ENCODE measurements around the gene QPCTL.
A peak's percentile ranks its signal among the peaks of the same experiment; 100 is the strongest.
"Not testable (repeated sequence)": the region's sequence is repeated elsewhere in the genome, so short reads cannot be mapped to it uniquely, and the experiment has no call there.

The QPCTL gene

DNA sequence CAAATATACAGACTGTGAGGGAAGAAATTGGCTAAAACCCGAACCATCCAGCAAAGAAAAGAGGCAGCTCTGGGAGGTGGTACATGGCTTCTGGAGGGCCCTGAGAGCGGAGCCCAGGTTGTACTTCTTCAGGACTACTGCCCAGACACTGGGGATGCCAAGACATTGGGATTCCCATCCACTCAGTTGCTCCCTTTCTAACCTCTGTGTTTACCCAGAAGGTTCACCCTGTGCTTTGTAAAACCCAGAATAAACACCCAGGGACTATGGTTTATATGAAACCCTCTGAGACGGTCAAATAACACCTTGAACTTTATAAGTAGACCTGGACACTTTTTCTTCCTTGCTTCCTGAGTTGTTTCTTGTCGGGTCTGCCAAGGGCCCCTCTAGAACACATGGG, 50.5 kb downstream of the QPCTL start:
- H3K27ac ChIP-seq, result no peak overlapping the region
- no peaks in the 10 kb centered on the region for H4K20me1 ChIP-seq
- no peak overlapping the region for H3K4me2 ChIP-seq
- H3K36me3 ChIP-seq, result no peaks in the 10 kb centered on the region
- H3K9ac ChIP-seq, result no peak overlapping the region
- no peaks in the 10 kb centered on the region for H3K27me3 ChIP-seq
- peaks cover 0 to 10% (median 3%) of the 10 kb centered on the region in 10 experiments; a peak in 4 of 20 replicates for H3K4me1 ChIP-seq
- no peaks in the 10 kb centered on the region for H3K9me3 ChIP-seq (replicated peaks in 1 of 11)
- no peak overlapping the region for H3K4me3 ChIP-seq
- TF ChIP-seq Cebpa-rat (IDR thresholded peaks at IDR 0.05), result no peak

DNA sequence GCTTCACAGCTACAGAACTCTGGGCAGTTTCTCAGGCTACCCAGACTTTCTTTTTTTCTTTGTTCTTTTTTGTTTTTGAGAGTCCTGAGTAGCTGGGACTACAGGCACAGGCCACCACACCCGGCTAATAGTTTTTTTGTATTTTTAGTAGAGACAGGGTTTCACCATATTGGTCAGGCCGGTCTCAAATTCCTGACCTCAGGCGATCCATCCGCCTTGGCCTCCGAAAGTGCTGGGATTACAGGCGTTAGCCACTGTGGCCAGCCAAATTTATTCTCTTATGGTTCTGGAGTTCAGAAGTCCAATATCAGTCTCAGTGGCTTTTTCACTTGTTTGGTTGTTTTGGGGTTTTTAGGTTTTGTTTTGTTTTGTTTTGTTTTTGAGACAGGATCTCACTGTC, 53.1 kb downstream of the QPCTL start:
- Histone ChIP-seq H3K4me2 (no peak overlapping the region), H4K20me1 (no peaks in the 10 kb centered on the region), H3K27ac (no peak overlapping the region), H3K4me3 (no peak overlapping the region), H3K27me3 (no peaks in the 10 kb centered on the region), H3K4me1 (no peaks in the 10 kb centered on the region), H3K9me3 (replicated peaks in 1 of 11) (no peaks in the 10 kb centered on the region), H3K36me3 (no peaks in the 10 kb centered on the region), H3K9ac (no peak overlapping the region)
- no peak for TF ChIP-seq Cebpa-rat (IDR thresholded peaks at IDR 0.05)

DNA sequence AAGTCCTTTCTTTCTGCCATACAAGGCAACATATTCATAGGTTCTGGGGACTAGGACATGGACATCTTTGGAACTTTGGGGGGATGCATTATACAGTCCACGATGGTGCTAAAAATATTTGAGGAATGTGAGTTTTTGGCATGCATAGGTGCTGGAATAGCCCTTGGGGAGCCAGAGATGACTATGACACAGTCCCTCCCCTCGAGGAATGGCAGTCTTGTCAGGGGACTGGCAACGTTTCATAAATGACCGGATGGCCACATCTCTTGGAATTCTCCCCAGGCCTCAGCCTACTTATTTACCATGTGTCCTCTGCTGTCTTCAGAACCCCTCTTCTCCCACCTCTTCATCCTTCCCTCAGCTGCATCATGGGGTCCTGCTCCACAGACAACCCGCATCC, 54.4 kb downstream of the QPCTL start:
- no peaks in the 10 kb centered on the region for H3K27me3 ChIP-seq
- H4K20me1 ChIP-seq, result no peaks in the 10 kb centered on the region
- TF ChIP-seq Cebpa-rat (IDR thresholded peaks at IDR 0.05), result no peak
- no peak overlapping the region for H3K9ac ChIP-seq
- no peaks in the 10 kb centered on the region for H3K9me3 ChIP-seq (replicated peaks in 1 of 11)
- no peak overlapping the region for H3K27ac ChIP-seq
- H3K36me3 ChIP-seq, result no peaks in the 10 kb centered on the region
- H3K4me3 ChIP-seq, result no peak overlapping the region
- no peak overlapping the region for H3K4me2 ChIP-seq
- no peaks in the 10 kb centered on the region for H3K4me1 ChIP-seq

DNA sequence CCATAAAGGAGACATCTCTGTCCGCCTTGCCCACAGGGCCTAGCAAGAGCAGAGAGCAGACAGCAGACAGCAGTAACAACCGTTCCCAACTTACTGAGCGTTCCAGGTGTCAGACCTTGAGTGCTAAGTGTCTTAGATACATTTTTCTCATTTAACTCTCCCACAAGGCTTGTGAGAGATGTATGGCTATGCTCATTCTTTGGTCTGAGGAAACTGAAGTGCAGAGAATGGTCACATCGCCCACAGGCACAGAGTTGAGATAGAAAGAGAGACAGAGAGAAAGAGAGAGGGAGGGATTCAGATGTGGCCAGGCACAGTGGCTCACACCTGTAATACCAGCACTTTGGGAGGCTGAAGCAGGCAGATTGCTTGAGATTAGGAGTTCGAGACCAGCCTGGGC, 55.0 kb downstream of the QPCTL start:
- Histone ChIP-seq H3K4me3 (no peak overlapping the region), H4K20me1 (no peaks in the 10 kb centered on the region), H3K9me3 (replicated peaks in 1 of 11) (no peaks in the 10 kb centered on the region), H3K36me3 (no peaks in the 10 kb centered on the region), H3K4me1 (no peaks in the 10 kb centered on the region), H3K27me3 (no peaks in the 10 kb centered on the region), H3K4me2 (no peak overlapping the region), H3K9ac (no peak overlapping the region), H3K27ac (no peak overlapping the region)
- TF ChIP-seq Cebpa-rat (IDR thresholded peaks at IDR 0.05), result no peak

DNA sequence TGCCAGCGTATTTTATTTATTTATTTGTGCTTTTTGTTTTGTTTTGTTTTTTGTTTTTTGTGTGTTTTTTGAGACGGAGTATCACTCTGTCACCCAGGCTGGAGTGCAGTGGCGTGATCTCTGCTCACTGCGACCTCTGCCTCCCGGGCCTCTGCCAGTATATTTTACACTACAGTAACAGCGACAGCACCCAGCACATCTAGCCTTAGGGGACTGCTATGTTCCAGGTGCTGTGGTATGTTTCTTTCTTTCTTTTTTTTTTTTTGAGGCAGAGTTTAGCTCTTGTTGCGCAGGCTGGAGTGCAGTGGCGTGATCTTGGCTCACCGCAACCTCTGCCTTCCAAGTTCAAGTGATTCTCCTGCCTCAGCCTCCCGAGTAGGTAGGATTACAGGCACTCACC, 59.0 kb downstream of the QPCTL start:
- H3K9ac ChIP-seq; H4K20me1 ChIP-seq; H3K27me3 ChIP-seq; H3K36me3 ChIP-seq; H3K27ac ChIP-seq; H3K4me2 ChIP-seq; H3K4me3 ChIP-seq; H3K9me3 ChIP-seq (replicated peaks in 1 of 11): not testable (repeated sequence)
- peaks cover 0 to 12% (median 7%) of the 10 kb centered on the region in 10 experiments; a peak in 12 of 20 replicates for H3K4me1 ChIP-seq

DNA sequence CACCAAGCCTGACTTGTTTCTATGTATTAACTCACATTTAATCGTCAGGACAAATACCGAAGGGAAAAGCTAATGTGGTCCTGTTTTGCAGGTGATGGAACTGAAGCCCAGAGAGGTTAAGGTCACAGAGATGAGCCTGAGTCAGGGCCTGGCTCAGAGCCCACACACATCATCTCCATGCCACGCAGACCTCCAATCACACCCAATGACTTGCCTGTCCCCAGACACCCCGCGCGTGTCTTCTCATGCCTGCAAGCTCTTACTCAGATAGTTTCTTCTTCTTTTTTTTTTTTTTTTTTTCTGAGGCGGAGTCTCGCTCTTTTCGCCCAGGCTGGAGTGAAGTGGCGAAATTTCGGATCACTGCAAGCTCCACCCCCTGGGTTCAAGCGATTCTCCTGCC, 60.2 kb downstream of the QPCTL start:
- Histone ChIP-seq H4K20me1 (no peaks in the 10 kb centered on the region), H3K4me1 (peaks cover 0 to 12% (median 7%) of the 10 kb centered on the region in 10 experiments; a peak in 12 of 20 replicates), H3K4me3 (no peak overlapping the region), H3K9ac (no peak overlapping the region), H3K9me3 (replicated peaks in 1 of 11) (no peaks in the 10 kb centered on the region), H3K36me3 (no peaks in the 10 kb centered on the region), H3K4me2 (no peak overlapping the region), H3K27ac (no peak overlapping the region), H3K27me3 (no peaks in the 10 kb centered on the region; a peak in 1 of 22 replicates)
- TF ChIP-seq Cebpa-rat (IDR thresholded peaks at IDR 0.05), result no peak

DNA sequence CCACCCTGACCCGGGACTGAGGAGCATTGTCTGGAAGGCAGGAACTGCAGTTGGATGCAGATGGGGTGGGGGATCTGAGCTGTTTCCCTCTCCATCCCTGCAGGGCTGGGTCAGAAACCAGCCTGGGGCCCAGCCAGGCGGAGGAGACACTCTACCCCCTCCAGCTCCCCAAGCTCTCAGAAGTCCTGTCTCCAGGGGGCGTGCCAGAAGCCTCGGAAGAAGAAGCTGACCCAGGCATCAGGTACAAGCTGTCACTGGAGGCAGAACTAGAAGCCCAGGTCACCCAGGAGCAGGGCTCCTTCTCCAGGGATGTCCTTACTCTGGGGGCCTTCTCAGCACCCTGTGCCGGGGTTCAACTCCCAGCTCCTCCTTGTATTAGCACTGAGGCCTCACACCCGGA, 61.1 kb downstream of the QPCTL start:
- Histone ChIP-seq H4K20me1 (no peaks in the 10 kb centered on the region), H3K27ac (no peak overlapping the region), H3K4me3 (no peak overlapping the region), H3K9ac (no peak overlapping the region), H3K27me3 (no peaks in the 10 kb centered on the region; a peak in 1 of 22 replicates), H3K4me2 (peak overlapping the region in 7 of 11 experiments; percentile 2 to 35 (median 27); a peak in 7 of 22 replicates), H3K4me1 (peaks cover 0 to 12% (median 7%) of the 10 kb centered on the region in 10 experiments; a peak in 12 of 20 replicates), H3K9me3 (replicated peaks in 1 of 11) (no peaks in the 10 kb centered on the region), H3K36me3 (no peaks in the 10 kb centered on the region)
- no peak for TF ChIP-seq Cebpa-rat (IDR thresholded peaks at IDR 0.05)
